Measurements from ENCODE around the gene SLC30A2. TPM values are rescaled to one million over a fixed set of nuclear protein-coding genes. Genes with fewer than 3 reads are reported as not detected.

SLC30A2 gene
- total RNA-seq, 1 experiment from 2014 or later: 0.23 TPM

DNA sequence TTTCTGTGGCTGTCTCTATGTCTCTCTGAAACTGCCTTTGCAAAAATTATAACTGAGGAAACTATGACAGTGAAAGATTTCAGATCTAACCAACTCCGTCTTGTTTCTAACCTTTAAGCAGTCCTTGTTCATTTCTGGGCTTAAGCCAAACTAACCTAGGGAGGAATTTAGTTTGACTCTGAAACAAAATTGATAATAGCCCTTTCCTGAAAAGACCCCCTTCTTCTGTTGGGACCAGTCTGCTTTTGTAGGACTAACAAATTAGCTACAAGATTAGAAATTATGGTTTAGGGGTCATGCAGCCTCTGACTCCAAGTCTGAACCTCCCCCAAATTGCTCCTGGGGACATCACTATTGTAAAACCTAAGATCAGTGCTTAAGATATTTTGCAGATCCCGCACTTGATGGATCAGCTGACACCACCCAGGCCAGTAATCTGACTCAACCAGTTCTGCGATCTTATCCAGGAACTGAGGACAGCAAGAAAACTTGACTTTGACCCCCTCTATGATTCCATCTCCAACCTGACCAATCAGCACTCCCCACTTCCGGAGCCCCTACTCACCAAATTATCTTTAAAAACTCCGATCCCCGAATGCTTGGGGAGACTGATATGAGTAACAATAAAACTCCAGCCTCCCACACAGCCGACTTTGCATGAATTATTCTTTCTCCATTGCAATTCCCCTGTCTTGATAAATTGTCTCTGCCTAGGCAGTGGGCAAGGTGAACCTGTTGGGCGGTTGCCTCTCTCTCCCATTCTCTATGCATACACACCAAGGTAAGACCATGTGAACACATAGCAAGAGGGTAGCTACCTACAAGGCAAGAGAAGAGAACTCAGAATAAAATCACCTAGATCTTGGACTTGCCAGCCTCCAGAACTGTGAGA is 32.6 kb upstream of the SLC30A2 start:
- H3K4me3 ChIP-seq (ENCODE audit: low read depth in 2 of 2, low read length in 2 of 2): no peak overlapping the region
- H3K27ac ChIP-seq (ENCODE audit: low read length): no peak overlapping the region
- ATAC-seq (no peak), DNase-seq (ENCODE audit: low read depth, low spot score) (no peak)
- H3K36me3 ChIP-seq (ENCODE audit: control insufficient read depth, insufficient read depth, low read length): no peaks in the 10 kb centered on the region
- no TSS peak for BruUV-seq (replicated peaks)
- in situ Hi-C loops (cut with HindIII; ENCODE audit: low pct_unique_long_range_greater_than_20kb, low sequenced_read_pairs) (no loop called here), intact Hi-C loops (cut with micrococcal nuclease; ENCODE audit: unreplicated experiment) (no loop called here)
- no peaks in the 10 kb centered on the region for H3K4me1 ChIP-seq (ENCODE audit: control insufficient read depth, insufficient read depth, low read length)
- no peak for TF ChIP-seq SIN3A (IDR thresholded peaks at IDR 0.05; ENCODE audit: borderline replicate concordance, insufficient read depth, low read depth, low read length)
- TF ChIP-seq, protein P1, sequence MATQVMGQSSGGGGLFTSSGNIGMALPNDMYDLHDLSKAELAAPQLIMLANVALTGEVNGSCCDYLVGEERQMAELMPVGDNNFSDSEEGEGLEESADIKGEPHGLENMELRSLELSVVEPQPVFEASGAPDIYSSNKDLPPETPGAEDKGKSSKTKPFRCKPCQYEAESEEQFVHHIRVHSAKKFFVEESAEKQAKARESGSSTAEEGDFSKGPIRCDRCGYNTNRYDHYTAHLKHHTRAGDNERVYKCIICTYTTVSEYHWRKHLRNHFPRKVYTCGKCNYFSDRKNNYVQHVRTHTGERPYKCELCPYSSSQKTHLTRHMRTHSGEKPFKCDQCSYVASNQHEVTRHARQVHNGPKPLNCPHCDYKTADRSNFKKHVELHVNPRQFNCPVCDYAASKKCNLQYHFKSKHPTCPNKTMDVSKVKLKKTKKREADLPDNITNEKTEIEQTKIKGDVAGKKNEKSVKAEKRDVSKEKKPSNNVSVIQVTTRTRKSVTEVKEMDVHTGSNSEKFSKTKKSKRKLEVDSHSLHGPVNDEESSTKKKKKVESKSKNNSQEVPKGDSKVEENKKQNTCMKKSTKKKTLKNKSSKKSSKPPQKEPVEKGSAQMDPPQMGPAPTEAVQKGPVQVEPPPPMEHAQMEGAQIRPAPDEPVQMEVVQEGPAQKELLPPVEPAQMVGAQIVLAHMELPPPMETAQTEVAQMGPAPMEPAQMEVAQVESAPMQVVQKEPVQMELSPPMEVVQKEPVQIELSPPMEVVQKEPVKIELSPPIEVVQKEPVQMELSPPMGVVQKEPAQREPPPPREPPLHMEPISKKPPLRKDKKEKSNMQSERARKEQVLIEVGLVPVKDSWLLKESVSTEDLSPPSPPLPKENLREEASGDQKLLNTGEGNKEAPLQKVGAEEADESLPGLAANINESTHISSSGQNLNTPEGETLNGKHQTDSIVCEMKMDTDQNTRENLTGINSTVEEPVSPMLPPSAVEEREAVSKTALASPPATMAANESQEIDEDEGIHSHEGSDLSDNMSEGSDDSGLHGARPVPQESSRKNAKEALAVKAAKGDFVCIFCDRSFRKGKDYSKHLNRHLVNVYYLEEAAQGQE (IDR thresholded peaks at IDR 0.05; ENCODE audit: insufficient read depth in 1 of 2, low read depth in 2 of 2, low read length in 1 of 2): no peak
- TF ChIP-seq, protein P2, sequence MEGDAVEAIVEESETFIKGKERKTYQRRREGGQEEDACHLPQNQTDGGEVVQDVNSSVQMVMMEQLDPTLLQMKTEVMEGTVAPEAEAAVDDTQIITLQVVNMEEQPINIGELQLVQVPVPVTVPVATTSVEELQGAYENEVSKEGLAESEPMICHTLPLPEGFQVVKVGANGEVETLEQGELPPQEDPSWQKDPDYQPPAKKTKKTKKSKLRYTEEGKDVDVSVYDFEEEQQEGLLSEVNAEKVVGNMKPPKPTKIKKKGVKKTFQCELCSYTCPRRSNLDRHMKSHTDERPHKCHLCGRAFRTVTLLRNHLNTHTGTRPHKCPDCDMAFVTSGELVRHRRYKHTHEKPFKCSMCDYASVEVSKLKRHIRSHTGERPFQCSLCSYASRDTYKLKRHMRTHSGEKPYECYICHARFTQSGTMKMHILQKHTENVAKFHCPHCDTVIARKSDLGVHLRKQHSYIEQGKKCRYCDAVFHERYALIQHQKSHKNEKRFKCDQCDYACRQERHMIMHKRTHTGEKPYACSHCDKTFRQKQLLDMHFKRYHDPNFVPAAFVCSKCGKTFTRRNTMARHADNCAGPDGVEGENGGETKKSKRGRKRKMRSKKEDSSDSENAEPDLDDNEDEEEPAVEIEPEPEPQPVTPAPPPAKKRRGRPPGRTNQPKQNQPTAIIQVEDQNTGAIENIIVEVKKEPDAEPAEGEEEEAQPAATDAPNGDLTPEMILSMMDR (IDR thresholded peaks at IDR 0.05): no peak
- TF ChIP-seq TCF7L2 (IDR thresholded peaks at IDR 0.05; ENCODE audit: low read depth, low read length): no peak
- TF ChIP-seq POLR2AphosphoS5 (IDR thresholded peaks at IDR 0.05; ENCODE audit: low read depth, low read length): no peak
- ChIA-PET CTCF (interaction anchor here (0.5 kb wide), 1 partner anchor 41 kb away, joined by 4 read pairs; no protein-coding TSS in a partner anchor), POLR2A (interaction anchor here (0.5 to 0.7 kb wide), 2 partner anchors 11 to 109 kb away, joined by 3 to 12 read pairs; no protein-coding TSS in a partner anchor)
- H3K27me3 ChIP-seq (ENCODE audit: control insufficient read depth, insufficient read depth, low read length): no peaks in the 10 kb centered on the region; the same call in 1 of the 2 replicates
- H3K9me3 ChIP-seq (ENCODE audit: control insufficient read depth, insufficient read depth, low read depth, low read length): no peaks in the 10 kb centered on the region

DNA sequence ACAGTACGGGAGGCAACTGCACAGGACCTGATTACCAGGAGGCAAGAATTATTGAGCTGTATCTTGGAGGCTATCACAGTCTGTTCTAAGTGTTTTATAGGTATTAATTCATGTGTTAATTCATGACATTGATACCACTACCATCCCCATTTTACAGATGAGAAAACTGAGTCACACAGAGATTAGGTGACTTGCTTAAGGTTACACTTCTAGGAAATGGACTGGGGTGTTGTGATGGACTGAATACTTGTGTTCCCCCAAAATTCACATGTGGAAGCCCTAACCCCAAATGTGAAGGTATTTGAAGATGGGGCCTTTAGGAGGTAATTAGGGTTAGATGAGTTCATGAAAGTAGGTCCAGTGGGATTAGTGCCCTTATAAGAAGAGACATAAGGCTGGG is 31.6 kb upstream of the SLC30A2 start:
- BruUV-seq (replicated peaks): no TSS peak

More for the DNA sequence above, 31.6 kb upstream of the SLC30A2 start:
- in situ Hi-C loops (cut with HindIII; ENCODE audit: low pct_unique_long_range_greater_than_20kb, low sequenced_read_pairs) (no loop called here), intact Hi-C loops (cut with micrococcal nuclease; ENCODE audit: unreplicated experiment) (no loop called here)
- no peak for ATAC-seq
- ChIA-PET POLR2A (interaction anchor here (0.5 to 0.6 kb wide), 2 partner anchors 46 to 108 kb away, joined by 3 read pairs; no protein-coding TSS in a partner anchor), CTCF (no interaction called here)
- DNase-seq (ENCODE audit: low read depth, low spot score): no peak
- Histone ChIP-seq H3K9me3 (ENCODE audit: control insufficient read depth, insufficient read depth, low read depth, low read length) (no peaks in the 10 kb centered on the region), H3K4me3 (ENCODE audit: low read depth in 2 of 2, low read length in 2 of 2) (no peak overlapping the region), H3K36me3 (ENCODE audit: control insufficient read depth, insufficient read depth, low read length) (no peaks in the 10 kb centered on the region), H3K4me1 (ENCODE audit: control insufficient read depth, insufficient read depth, low read length) (no peaks in the 10 kb centered on the region), H3K27me3 (ENCODE audit: control insufficient read depth, insufficient read depth, low read length) (no peaks in the 10 kb centered on the region; the same call in 1 of the 2 replicates), H3K27ac (ENCODE audit: low read length) (no peak overlapping the region)
- TF ChIP-seq SIN3A (IDR thresholded peaks at IDR 0.05; ENCODE audit: borderline replicate concordance, insufficient read depth, low read depth, low read length) (no peak), POLR2AphosphoS5 (IDR thresholded peaks at IDR 0.05; ENCODE audit: low read depth, low read length) (no peak), TCF7L2 (IDR thresholded peaks at IDR 0.05; ENCODE audit: low read depth, low read length) (no peak)
